GM21528 (cell line): ENCODE data around the gene LRRC17.
"Not testable (repeated sequence)": the region's sequence is repeated elsewhere in the genome, so short reads cannot be mapped to it uniquely, and the experiment has no call there.

Experiments
- ATAC-seq: cut with Tn5 transposase; IDR thresholded peaks from one replicate; pipeline ENCODE4 v1.9.1; 2021; ENCODE audit warnings: mild to moderate bottlenecking, moderate library complexity; ENCODE audit not compliant: unreplicated experiment, low FRiP score

LRRC17 gene

DNA sequence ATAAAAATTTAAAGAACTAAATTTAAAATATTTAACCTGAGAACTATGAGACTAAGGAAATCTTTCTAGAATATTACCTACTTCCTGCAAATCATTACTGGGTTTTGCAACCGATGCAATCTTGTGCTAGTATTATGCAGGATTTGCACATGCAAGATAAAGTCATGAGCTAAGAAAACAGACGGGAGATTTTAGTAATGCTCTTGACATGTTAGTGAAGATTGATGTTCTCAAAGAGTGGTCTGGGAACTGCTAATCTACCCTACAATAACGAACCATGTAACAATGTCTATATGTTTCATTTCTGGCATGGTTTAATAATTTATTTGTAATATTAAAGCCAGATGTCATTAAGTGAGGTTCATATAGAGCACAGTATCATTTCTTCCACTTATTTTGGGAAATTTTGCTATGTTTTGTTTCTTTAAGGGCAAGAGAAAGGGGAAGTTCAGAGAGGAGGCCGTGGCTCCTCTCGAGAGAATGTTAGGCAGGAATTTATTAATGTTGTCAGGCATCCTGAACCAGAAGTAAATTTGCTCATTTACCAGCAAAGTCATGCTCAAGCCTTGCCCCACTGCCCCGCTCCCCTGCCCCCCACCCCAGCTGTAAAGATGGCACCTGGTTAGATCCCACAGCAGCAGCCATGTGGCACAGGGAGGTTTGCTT is 22.8 kb downstream of the LRRC17 start:
- ATAC-seq: no peak

DNA sequence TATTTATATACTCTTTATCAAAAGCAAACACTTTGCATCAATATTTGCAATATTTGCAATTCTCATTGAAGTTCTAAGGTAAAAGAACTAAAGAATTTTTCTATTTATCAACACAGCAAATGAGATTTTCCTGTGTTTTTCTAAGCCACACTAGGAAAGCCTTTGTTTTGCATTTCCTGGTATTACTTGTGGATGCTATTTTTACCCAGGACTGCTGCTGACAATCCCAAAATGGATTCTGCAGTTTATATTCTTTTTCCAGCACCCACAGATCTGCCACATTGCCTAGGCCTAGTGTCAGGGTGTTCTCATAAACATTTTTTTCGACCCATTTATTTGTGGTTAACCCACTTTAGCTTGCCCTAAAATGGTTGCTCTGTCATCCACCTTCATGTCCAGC is 25.9 kb downstream of the LRRC17 start:
- ATAC-seq: no peak

- ATAC-seq: no peak
Observed at GRCh38 chr7:102942181-102942866, 29.5 kb downstream of the LRRC17 start.

- no peak for ATAC-seq
Observed at GRCh38 chr7:102942868-102943267, 30.1 kb downstream of the LRRC17 start.

DNA sequence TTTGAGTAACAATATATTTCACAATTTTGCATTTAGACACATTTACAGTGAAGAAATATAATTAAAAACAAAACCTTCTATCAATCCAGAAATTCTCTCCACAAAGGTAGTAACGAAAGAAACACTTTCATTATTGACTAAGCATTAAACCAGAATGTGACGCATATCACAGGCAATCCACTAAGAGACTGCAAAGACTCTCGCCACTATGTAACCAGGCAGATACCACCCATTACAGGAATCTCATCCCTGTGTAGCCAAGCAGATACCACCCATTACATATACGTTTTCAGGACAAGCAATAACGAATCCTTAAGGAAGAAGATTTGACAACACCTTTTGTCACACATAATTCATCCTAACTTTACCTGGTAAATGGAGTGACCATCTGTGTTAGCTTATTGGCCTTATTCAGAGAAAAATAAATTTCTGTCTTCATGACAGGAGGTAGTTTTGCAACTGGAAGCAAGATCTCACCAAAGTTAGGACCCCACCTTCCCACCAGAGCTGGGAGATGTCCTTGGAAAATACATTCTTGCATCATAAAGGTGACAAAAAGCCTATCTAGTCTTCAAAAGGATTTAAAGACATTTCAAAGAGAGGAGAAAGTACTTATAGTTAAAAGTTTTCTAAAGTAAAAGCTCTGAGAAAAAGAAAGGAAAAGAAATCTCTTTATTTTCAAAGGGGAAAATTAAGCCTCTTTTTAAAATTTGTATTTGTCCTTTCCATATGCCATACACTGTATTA is 30.8 kb downstream of the LRRC17 start:
- ATAC-seq: no peak

GRCh38 chr7:102944241-102944640 is 31.4 kb downstream of the LRRC17 start:
- ATAC-seq: no peak

- no peak for ATAC-seq
Observed at GRCh38 chr7:102951839-102952238, 39.0 kb downstream of the LRRC17 start.

DNA sequence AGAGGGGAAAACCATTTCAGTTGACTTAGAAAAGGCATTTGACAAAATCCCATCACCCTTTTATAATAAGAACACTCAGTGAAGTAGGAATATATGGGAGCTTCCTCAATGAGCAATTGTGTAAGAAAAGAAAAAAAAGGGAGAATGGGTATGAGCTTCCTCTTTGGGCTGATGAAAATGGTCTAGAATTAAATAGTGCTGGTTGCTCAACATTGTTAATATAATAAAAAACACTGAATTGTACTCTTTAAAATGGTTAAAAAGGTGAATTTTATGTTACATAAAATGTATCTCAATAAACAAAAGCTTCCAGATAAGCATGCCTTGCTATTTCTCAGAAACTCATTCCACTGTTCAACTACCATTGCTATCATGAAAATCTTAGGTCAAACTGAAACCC is 40.6 kb downstream of the LRRC17 start:
- no peak for ATAC-seq

- not testable (repeated sequence) for ATAC-seq
Observed at GRCh38 chr7:102954359-102954758, 41.6 kb downstream of the LRRC17 start.

GRCh38 chr7:102958004-102958403 is 45.2 kb downstream of the LRRC17 start:
- not testable (repeated sequence) for ATAC-seq

GRCh38 chr7:102961993-102962392 is 49.2 kb downstream of the LRRC17 start:
- not testable (repeated sequence) for ATAC-seq

DNA sequence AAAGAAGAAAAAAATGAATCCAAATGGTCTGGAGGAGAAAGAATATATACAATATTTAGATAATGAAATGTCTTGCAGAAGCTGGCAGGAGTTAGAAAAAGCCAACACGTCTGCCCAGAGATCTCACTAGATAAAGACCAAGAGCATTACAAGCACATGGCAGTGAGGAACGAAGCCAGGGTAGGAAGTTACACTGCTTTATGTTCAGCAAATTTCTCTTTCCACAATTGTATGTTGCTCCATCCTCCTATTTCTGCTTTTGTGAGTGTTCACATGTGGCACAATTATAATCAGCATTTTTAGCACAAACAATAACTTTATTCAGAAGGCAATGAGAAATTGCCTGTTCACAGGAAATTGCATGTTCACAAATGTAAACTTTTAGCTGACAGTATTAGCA is 53.7 kb downstream of the LRRC17 start:
- no peak for ATAC-seq

DNA sequence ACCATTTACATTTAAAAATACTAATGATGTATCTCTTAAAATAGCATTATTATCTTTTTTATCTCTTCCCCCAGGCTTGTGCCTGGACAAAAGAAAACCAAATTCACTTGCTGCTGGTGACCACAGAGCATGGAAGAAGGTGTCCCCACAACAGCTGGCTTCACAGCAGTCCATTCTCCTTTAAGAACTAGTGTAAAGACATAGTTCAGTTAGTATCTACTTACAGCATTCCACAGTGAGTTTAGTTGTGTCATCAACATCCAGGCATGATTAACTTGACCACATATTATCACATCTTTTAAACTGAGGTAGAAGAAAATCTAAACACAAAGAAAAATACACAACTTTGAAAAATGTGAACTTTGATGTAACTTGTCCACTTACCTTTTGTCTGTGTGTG is 55.0 kb downstream of the LRRC17 start:
- ATAC-seq: no peak

- ATAC-seq: no peak
Observed at GRCh38 chr7:102973096-102973802, 60.4 kb downstream of the LRRC17 start.

GRCh38 chr7:102974366-102975236 is 61.8 kb downstream of the LRRC17 start:
- ATAC-seq: no peak

DNA sequence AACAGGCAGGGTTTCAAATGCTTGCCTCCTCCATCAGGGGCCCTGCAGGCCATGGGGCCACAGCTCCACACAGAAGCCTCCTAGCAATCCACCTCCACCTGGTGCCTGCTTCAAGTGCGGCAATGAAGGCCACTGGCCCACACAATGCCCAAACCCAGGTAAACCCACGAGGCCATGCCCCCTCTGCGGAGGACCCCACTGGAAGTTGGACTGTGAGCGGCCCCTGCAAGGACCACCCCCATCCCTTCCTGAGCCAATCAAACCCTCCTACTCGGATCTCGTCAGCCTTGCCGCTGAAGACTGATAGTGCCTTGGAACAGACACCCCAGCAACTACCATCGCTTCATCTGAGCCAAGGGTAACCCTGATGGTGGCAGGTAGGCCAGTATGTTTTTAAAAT is 63.1 kb downstream of the LRRC17 start:
- ATAC-seq: no peak

DNA sequence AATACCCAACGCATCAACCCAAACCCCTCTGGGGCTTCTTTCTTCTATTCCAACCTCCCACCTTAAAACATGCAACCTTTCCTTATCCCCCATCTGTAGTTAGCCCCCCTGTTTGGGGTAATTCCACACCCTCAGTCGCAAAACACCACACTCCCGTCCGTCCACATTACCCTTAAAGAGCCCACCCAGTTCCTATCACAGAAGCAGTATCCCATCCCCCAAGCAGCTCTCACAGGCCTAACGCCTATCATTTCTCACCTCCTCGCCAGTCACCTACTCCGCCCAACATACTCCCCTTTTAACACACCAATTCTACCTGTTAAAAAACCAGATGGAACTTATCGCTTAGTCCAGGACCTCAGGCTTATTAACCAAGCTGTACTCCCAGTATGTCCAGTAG is 63.7 kb downstream of the LRRC17 start:
- no peak for ATAC-seq

GRCh38 chr7:102977586-102977985 is 64.8 kb downstream of the LRRC17 start:
- not testable (repeated sequence) for ATAC-seq

DNA sequence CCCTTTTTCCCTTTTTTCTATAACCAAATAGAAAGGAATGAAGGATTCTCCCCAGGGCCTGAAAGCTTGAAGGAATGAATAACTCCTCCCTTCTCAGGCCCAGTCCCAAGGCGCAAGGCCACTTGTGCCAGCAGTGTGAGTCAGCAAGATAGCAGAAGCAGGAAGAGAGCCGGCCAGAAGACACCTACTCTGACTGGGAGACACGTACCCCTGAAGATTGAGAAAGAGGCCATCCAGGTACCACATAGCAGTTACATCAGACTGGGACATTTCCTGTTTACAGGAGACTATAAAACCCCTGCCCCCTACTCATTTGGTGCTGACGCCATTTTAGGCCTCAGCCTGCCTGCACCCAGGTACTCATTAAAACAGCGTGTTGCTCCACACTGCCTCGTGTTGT is 65.5 kb downstream of the LRRC17 start:
- no peak for ATAC-seq

DNA sequence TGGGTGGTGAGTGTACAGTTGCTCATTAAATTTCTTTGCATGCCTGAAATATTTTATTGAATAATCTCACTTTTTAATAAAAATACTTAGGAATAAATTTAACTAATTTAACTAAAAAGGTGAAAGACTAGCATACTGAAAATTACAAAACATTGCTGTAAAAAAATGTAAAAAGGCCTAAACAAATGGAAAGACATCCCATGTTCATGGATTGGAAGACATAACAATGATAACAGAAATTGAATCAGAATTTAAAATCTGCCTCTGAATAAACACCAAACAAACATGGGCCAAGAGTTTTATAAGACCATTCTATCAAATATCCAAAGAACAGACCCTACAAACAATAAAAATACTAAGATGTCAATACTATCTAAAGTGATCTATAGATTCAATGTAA is 66.9 kb downstream of the LRRC17 start:
- ATAC-seq: no peak
